Tibial nerve (tissue), 4 donors: ENCODE data around the gene SLX4IP. TPM values are rescaled to one million over a fixed set of nuclear protein-coding genes. Genes with fewer than 3 reads are reported as not detected.

Experiments
- DNase-seq, 2 donors: peaks; one replicate each; pipeline ENCODE4 v3.0.0-alpha.2; 2019; ENCODE audit warnings: low spot score in 2 of 2
- H3K27ac ChIP-seq, 4 donors: fragments of 200-600 bp; sonication (generic) in 3 of 4; one replicate each; pipeline ENCODE4 v1.5.1; 2017 to 2019; ENCODE audit warnings: mild to moderate bottlenecking in 1 of 4
- H3K27me3 ChIP-seq, 2 donors: fragments of 200-600 bp; sonication (generic) in 1 of 2; one replicate each; pipeline versions ENCODE4 v1.5.1 to v1.6.0; 2017 to 2019
- H3K36me3 ChIP-seq, 3 donors: fragments of 200-600 bp; sonication (generic); one replicate each; pipeline ENCODE4 v1.5.1; 2018 to 2019
- H3K4me1 ChIP-seq, 4 donors: fragments of 200-600 bp; sonication (generic) in 3 of 4; one replicate each; pipeline ENCODE4 v1.5.1; 2017 to 2019
- H3K4me3 ChIP-seq, 4 donors: fragments of 200-600 bp; sonication (generic) in 3 of 4; one replicate each; pipeline ENCODE4 v1.5.1; 2017 to 2019; ENCODE audit warnings: mild to moderate bottlenecking in 1 of 4, moderate library complexity in 1 of 4
- H3K9me3 ChIP-seq, 4 donors: fragments of 200-600 bp; sonication (generic) in 3 of 4; one replicate each; pipeline ENCODE4 v1.5.1; 2017 to 2019
- EP300 ChIP-seq, 2 donors: sonication (generic); formaldehyde crosslinking; IDR thresholded peaks; one replicate each; pipeline ENCODE4 v1.6.1; 2017; ENCODE audit warnings: antibody characterized with exemption in 2 of 2, mild to moderate bottlenecking in 1 of 2
- POLR2A ChIP-seq, 2 donors: fragments of 450-650 bp; IDR thresholded peaks; one replicate each; pipeline ENCODE4 v1.6.1; 2017; ENCODE audit warnings: antibody characterized with exemption in 2 of 2, mild to moderate bottlenecking in 2 of 2, moderate library complexity in 2 of 2
- WGBS, 2 donors: methylation state at CpG; one replicate each; pipeline ENCODE4 v1.1.5; 2018; 5-methylcytosine and 5-hydroxymethylcytosine counted together
- total RNA-seq, 4 donors: library from RNA; depleted of rRNA; stranded (reverse); fragments of >200 nt; gene quantifications; one replicate each; pipeline ENCODE4 v1.1.0, GENCODE V29; 2016
- TF ChIP-seq, protein P1 (sequence below), 5 experiments: fragments of 200-600 bp in 3 of 5; fragments of 450-650 bp in 2 of 5; sonication (generic) in 3 of 5; IDR thresholded peaks; one replicate each; pipeline ENCODE4 v1.5.1; 2016 to 2019; ENCODE audit warnings: antibody characterized with exemption in 5 of 5, mild to moderate bottlenecking in 3 of 5, moderate library complexity in 2 of 5

Gene SLX4IP
- total RNA-seq, 4 donors from 2014 or later: 3.3 to 5.7 (median 3.5) TPM

DNA sequence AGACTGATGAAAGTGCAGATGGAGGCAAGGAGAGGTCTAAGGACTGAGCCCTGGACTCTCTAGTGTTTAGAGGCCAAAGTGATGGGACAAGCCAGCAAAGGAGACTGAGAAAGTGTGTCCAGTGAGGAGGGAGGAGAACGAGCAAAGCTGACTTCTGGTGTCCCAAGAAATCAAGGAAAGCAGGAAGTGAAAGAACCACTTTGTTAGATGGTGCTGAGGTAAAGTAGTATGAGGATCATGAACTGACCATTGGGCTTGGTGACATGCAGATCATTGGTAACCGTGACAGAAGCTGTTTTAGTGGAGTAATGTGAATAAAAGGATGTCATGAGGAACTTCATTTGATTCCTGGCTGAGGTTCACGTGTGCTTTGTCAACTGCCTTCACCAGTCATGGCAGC is 108.4 kb downstream of the SLX4IP start:
- TF ChIP-seq, protein P1, sequence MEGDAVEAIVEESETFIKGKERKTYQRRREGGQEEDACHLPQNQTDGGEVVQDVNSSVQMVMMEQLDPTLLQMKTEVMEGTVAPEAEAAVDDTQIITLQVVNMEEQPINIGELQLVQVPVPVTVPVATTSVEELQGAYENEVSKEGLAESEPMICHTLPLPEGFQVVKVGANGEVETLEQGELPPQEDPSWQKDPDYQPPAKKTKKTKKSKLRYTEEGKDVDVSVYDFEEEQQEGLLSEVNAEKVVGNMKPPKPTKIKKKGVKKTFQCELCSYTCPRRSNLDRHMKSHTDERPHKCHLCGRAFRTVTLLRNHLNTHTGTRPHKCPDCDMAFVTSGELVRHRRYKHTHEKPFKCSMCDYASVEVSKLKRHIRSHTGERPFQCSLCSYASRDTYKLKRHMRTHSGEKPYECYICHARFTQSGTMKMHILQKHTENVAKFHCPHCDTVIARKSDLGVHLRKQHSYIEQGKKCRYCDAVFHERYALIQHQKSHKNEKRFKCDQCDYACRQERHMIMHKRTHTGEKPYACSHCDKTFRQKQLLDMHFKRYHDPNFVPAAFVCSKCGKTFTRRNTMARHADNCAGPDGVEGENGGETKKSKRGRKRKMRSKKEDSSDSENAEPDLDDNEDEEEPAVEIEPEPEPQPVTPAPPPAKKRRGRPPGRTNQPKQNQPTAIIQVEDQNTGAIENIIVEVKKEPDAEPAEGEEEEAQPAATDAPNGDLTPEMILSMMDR (IDR thresholded peaks at IDR 0.05): no peak
- TF ChIP-seq EP300 (IDR thresholded peaks at IDR 0.05): no peak
- TF ChIP-seq POLR2A (IDR thresholded peaks at IDR 0.05): no peak

DNA sequence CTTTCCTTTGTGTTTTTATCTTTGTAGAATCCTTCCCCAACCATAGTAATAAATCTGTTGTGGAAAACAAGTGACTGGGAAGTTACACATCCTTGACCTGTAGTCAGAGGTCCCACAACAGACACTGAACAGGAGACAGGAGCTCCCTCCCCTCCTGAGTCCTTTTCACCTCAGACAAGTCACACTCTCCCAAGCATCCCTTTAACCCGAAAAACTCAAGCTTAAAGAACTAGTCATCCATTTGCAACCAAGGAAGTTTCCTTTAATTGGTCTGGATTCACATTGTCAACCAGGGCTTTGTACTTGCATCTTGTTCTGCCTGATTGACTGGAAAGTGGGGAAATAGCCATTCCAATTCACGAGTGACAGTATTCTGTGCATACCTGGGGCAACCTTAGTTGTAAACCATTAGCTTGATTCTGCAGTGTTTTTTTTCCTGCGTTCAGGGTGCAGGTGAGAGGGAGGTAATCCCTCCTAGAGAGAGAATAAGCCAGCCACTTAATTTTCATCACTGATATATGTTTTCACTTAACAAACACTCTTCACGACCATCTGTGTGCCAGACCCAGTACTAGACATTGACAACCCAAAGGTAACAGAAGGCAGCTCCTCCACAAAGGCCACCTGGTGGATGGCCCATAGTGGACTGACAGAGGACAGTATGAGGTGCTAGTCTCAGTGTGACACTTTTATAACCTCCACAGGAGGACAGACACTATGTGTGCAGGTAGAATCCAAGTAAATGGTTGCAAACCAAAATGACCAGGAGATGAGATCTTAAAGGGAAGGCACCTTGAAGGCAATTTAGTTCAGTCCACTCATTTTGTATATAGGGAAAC is 112.4 kb downstream of the SLX4IP start:
- WGBS, 2 donors: 86 to 88% methylated on average over 4 of the region's 4 CpGs
- no peak for DNase-seq
- TF ChIP-seq POLR2A (IDR thresholded peaks at IDR 0.05) (no peak), EP300 (IDR thresholded peaks at IDR 0.05) (no peak)
- TF ChIP-seq, protein P1 (IDR thresholded peaks at IDR 0.05): no peak
- Histone ChIP-seq H3K4me3 (no peak overlapping the region), H3K36me3 (no peaks in the 10 kb centered on the region), H3K4me1 (peaks cover 0 to 8% (median 0%) of the 10 kb centered on the region in 4 donors), H3K9me3 (no peaks in the 10 kb centered on the region), H3K27ac (no peak overlapping the region), H3K27me3 (no peaks in the 10 kb centered on the region)

More for the DNA sequence above, 108.4 kb downstream of the SLX4IP start:
- Histone ChIP-seq H3K9me3 (no peaks in the 10 kb centered on the region), H3K4me1 (peaks cover 0 to 10% (median 2%) of the 10 kb centered on the region in 4 donors), H3K4me3 (no peak overlapping the region), H3K36me3 (no peaks in the 10 kb centered on the region), H3K27me3 (no peaks in the 10 kb centered on the region), H3K27ac (no peak overlapping the region)
- DNase-seq: no peak
- 72 to 84% methylated on average over 3 of the region's 3 CpGs for WGBS, 2 donors

DNA sequence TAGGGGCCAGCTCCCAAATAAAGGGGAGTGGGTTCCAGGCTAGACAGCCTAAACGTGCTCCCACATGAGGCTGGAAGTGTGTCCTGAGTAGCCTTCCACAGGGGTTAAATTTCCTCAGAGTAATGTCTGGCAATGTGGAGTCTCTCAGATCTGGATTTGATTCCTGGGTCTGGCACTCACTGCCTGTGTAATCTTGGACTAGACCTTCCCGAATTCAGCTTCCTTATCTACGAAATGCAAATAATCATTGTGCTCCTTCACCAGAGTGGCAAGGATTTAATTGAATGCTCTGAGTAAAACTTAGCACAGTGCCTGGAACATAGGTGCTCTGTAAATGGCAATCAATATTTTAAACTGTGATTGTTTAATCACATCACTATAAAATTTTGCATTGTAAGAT is 114.4 kb downstream of the SLX4IP start:
- Histone ChIP-seq H3K4me1 (peaks cover 0 to 19% (median 0%) of the 10 kb centered on the region in 4 donors), H3K4me3 (no peak overlapping the region), H3K9me3 (no peaks in the 10 kb centered on the region), H3K36me3 (no peaks in the 10 kb centered on the region), H3K27ac (no peak overlapping the region), H3K27me3 (no peaks in the 10 kb centered on the region)
- 58 to 65% methylated on average over 3 of the region's 3 CpGs for WGBS, 2 donors
- TF ChIP-seq, protein P1 (IDR thresholded peaks at IDR 0.05): no peak
- no peak for TF ChIP-seq EP300 (IDR thresholded peaks at IDR 0.05)
- TF ChIP-seq POLR2A (IDR thresholded peaks at IDR 0.05): no peak
- no peak for DNase-seq

DNA sequence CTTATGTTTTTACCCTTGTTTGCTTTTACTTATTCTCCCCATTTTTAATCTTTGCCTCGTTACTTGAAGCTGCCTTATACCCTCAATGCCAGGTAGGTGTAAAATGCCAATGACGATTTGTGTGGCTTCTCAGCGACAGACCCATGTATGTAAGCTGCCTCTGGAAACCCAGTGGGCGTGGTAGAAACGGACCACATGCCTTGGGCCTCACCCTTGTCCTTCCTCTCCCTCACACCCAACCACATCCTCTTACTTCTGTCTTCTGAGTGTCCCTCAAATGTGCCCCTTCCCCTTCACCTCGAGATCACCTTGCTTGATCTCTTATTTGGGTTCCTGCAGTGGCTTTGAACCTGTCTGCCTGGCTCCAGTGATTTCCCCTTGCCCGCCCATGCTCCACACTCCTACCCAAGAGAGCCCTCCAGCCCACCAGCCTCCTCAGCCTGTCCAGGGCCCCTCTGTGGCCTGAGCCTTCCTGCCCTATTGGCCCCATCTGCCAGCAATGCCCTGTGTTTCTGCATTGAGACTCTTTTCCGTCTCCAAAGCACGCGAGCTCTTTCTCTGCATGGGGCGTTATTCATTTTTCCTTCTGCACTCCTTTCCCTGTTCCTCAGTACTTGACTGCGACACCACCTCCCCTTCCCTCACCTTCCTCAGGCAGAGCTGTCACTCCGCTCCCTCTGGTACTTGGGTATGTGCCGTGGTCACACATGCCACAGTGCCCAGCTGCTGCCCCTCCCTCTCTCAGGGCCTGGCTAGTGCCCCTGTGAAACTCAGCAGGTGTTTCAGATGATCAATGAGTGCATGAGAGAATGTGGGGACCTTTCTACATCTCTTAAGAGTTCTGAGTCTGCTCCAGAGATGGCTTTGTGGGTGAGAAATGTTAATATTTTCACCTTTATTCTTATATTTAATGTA is 115.4 kb downstream of the SLX4IP start:
- TF ChIP-seq POLR2A (IDR thresholded peaks at IDR 0.05) (no peak), EP300 (IDR thresholded peaks at IDR 0.05) (no peak)
- TF ChIP-seq, protein P1 (IDR thresholded peaks at IDR 0.05): no peak
- no peak overlapping the region for H3K4me3 ChIP-seq
- 89 to 93% methylated on average over 14 of the region's 14 CpGs for WGBS, 2 donors
- peaks cover 0 to 19% (median 0%) of the 10 kb centered on the region in 4 donors for H3K4me1 ChIP-seq
- H3K27ac ChIP-seq: no peak overlapping the region
- H3K36me3 ChIP-seq: no peaks in the 10 kb centered on the region
- no peaks in the 10 kb centered on the region for H3K27me3 ChIP-seq
- no peaks in the 10 kb centered on the region for H3K9me3 ChIP-seq
- no peak for DNase-seq
